Neural crest cell (in vitro differentiated cells): ENCODE results near the gene CHRNE. TPM values are rescaled to one million over a fixed set of nuclear protein-coding genes. Genes with fewer than 3 reads are reported as not detected.

ENCODE experiments used
- DNase-seq: peaks from one replicate; pipeline ENCODE4 v3.0.0; 2021; ENCODE audit warnings: low read depth, mixed read lengths, low spot score
- H3K27ac Mint-ChIP-seq: one replicate; pipeline ENCODE4 v1.8.0; 2021; ENCODE audit warnings: mild to moderate bottlenecking, mixed read lengths; ENCODE audit not compliant: unreplicated experiment
- H3K27me3 Mint-ChIP-seq: 2 replicates; pipeline ENCODE4 v1.8.0; 2021; ENCODE audit warnings: low read depth, mild to moderate bottlenecking, mixed read lengths
- H3K36me3 Mint-ChIP-seq: 2 replicates; pipeline ENCODE4 v1.8.0; 2021; ENCODE audit warnings: low read depth, mild to moderate bottlenecking, mixed read lengths
- H3K4me1 Mint-ChIP-seq: 2 replicates; pipeline ENCODE4 v1.8.0; 2021; ENCODE audit warnings: mixed read lengths
- H3K4me3 Mint-ChIP-seq: one replicate; pipeline ENCODE4 v1.8.0; 2021; ENCODE audit warnings: mild to moderate bottlenecking, mixed read lengths
- H3K9me3 Mint-ChIP-seq: 2 replicates; pipeline ENCODE4 v1.8.0; 2021; ENCODE audit warnings: mixed read lengths
- total RNA-seq: library from RNA; stranded (reverse); gene quantifications from 2 replicates; pipeline ENCODE4 v1.2.1, GENCODE V29; 2021
- TF ChIP-seq, protein P1 (sequence below): fragments of 200-600 bp; sonication (generic); conservative IDR thresholded peaks from 2 replicates; pipeline ENCODE4 v1.5.0; 2021; ENCODE audit warnings: antibody characterized with exemption, mild to moderate bottlenecking

The CHRNE gene
- total RNA-seq, 1 donor from 2014 or later, result 0.21 TPM

DNA sequence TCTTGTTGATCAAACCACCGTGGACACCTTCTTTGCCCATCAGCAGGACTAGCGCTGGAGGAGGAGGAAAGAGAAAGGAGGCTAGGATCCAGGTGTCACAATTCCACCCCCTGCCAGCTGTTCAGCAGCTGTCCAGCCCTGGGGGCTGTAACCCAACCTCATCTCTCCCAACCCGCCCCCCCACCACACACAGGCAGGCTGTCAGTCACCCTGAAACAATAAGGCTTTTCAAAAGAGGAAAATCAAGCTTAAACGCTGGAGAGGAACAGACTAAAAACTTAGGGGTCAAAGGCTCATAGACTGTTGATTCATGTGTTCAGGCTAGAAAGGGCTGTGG, 43.0 kb upstream of the CHRNE start:
- TF ChIP-seq, protein P1, sequence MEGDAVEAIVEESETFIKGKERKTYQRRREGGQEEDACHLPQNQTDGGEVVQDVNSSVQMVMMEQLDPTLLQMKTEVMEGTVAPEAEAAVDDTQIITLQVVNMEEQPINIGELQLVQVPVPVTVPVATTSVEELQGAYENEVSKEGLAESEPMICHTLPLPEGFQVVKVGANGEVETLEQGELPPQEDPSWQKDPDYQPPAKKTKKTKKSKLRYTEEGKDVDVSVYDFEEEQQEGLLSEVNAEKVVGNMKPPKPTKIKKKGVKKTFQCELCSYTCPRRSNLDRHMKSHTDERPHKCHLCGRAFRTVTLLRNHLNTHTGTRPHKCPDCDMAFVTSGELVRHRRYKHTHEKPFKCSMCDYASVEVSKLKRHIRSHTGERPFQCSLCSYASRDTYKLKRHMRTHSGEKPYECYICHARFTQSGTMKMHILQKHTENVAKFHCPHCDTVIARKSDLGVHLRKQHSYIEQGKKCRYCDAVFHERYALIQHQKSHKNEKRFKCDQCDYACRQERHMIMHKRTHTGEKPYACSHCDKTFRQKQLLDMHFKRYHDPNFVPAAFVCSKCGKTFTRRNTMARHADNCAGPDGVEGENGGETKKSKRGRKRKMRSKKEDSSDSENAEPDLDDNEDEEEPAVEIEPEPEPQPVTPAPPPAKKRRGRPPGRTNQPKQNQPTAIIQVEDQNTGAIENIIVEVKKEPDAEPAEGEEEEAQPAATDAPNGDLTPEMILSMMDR, result no peak
- peak overlapping the region; percentile 62 for H3K27ac Mint-ChIP-seq

DNA sequence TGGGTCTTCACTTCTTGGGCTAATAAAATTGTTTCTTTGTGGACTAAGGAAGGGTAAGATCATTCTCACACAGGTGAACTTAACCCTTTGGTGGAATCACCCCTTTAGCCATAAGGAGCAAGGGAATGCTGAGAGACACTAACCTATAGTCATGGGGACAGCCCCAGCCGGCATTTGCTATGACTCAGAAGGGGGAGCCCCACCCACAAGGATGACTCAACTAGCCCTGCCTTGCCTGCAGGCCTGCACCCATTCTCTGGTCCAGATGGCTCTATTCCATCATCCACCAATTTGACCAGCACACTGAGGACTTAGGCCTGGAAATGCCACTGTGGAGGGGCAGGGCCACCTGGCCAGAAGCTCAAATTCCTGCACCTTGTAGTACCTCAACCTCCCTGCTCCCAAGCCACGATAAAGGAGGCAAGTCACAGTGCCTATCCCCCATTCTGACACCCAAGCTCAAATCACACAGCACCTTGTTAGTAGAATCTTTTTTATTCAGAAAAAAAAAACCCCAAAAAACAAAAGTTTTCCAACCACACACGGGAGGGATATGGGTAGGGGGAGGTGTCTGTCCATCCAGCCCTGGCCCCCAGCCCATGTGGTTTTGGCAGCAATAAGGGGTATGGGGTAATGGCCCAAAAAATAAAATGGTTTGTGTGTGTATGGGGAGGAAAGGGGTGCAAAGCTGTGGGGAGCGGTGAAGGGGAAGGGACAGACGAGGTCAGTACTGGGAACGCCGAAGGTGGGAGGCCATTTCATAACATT, 42.5 kb upstream of the CHRNE start:
- TF ChIP-seq, protein P1, result no peak
- Mint-ChIP-seq H3K4me1 (peaks cover 53% of the 10 kb centered on the region), H3K9me3 (no peaks in the 10 kb centered on the region), H3K4me3 (peak overlapping the region; percentile 96), H3K27me3 (peaks cover 9% of the 10 kb centered on the region), H3K27ac (peak overlapping the region; percentile 87), H3K36me3 (peaks cover 17% of the 10 kb centered on the region)
- DNase-seq, result no peak

More for the DNA sequence above, 43.0 kb upstream of the CHRNE start:
- no peaks in the 10 kb centered on the region for H3K9me3 Mint-ChIP-seq
- H3K4me1 Mint-ChIP-seq, result peaks cover 56% of the 10 kb centered on the region
- H3K27me3 Mint-ChIP-seq, result peaks cover 7% of the 10 kb centered on the region
- no peak for DNase-seq
- peak overlapping the region; percentile 96 for H3K4me3 Mint-ChIP-seq
- H3K36me3 Mint-ChIP-seq, result peaks cover 17% of the 10 kb centered on the region

DNA sequence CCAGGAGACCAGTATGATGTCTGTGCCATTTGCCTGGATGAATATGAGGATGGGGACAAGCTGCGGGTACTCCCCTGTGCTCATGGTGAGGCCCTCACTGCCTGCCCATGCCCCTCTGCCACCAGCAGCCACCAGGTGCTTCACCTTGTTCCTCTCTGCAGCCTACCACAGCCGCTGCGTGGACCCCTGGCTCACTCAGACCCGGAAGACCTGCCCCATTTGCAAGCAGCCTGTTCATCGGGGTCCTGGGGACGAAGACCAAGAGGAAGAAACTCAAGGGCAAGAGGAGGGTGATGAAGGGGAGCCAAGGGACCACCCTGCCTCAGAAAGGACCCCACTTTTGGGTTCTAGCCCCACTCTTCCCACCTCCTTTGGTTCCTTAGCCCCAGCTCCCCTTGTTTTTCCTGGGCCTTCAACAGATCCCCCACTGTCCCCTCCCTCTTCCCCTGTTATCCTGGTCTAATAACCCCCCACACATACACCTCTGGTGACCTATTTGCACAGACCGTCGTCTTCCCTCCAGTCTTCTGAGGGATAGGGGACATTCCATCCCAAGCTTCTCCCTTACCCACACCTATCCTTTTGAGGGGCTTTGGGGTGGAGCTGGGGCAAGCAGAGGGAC, 41.8 kb upstream of the CHRNE start:
- Mint-ChIP-seq H3K4me3 (peak overlapping the region; percentile 96), H3K36me3 (peaks cover 20% of the 10 kb centered on the region), H3K9me3 (no peaks in the 10 kb centered on the region)

DNA sequence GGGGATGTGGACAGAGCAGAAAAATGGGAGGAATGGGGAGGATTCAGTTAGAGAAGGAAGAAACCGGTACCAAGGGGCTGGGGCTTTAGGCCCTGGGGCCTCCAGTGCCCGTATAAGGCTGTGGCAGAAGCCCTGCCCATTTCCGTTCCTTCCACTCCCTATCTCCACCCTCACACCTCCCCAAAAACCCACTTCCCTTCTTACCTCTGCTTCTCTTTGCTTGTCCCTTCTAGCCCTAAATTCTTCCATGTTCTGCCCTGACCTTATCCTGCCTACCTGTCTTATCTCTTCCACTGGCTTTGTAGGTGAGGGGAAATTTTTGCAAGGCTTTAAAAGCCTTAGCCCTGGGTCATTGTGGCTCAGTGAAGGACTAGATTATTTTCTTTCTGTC, 41.3 kb upstream of the CHRNE start:
- Mint-ChIP-seq H3K4me1 (peaks cover 57% of the 10 kb centered on the region), H3K27me3 (peaks cover 11% of the 10 kb centered on the region), H3K9me3 (no peaks in the 10 kb centered on the region), H3K27ac (no peak overlapping the region), H3K36me3 (peaks cover 20% of the 10 kb centered on the region), H3K4me3 (peak overlapping the region; percentile 96)
- TF ChIP-seq, protein P1, result no peak
- no peak for DNase-seq

More for the DNA sequence above, 41.8 kb upstream of the CHRNE start:
- no peak overlapping the region for H3K27ac Mint-ChIP-seq
- peaks cover 11% of the 10 kb centered on the region for H3K27me3 Mint-ChIP-seq
- no peak for DNase-seq
- TF ChIP-seq, protein P1, result no peak
- H3K4me1 Mint-ChIP-seq, result peaks cover 54% of the 10 kb centered on the region

DNA sequence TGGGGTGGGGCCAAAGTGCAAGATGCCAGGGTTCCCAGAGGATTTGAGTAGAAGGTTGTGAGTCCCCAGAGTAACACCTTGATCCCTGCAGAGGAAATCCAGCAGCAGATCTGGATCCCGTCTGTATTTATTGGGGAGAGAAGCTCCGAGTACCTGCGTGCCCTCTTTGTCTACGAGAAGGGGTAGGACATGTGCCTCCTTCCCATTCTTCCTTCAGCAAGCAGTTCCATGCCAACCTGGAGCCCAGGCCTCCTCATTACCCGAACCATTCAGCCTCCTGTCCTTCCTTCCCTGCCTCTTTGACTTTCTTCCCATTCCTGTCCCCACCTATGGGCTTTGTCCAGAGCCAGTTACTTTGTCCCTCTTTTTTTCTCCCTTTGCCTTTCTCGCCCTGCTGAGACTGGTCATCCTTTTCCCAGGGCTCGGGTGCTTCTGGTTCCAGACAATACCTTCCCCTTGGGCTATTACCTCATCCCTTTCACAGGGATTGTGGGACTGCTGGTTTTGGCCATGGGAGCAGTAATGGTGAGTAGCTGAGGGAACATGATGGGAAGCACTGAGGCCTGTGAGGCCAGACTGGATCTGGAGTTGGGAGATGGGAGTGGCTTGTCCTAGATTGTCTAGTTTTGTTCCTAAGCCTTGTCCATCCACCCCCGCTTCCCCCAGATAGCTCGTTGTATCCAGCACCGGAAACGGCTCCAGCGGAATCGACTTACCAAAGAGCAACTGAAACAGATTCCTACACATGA, 40.0 kb upstream of the CHRNE start:
- TF ChIP-seq, protein P1, result no peak
- Mint-ChIP-seq H3K4me1 (peaks cover 63% of the 10 kb centered on the region), H3K27ac (no peak overlapping the region), H3K27me3 (peaks cover 11% of the 10 kb centered on the region), H3K4me3 (peak overlapping the region; percentile 96), H3K9me3 (no peaks in the 10 kb centered on the region), H3K36me3 (peaks cover 20% of the 10 kb centered on the region)
- DNase-seq, result no peak
